Mammary epithelial cell (primary cell): ENCODE data around the gene PTPN23.

ENCODE experiments used
- EZH2 ChIP-seq: IDR thresholded peaks from 2 replicates; pipeline ENCODE4 v1.6.1; 2012; ENCODE audit warnings: low read length, inconsistent platforms, borderline replicate concordance
- TF ChIP-seq, protein P1 (sequence below), 2 donors: IDR thresholded peaks in 1 of 2; conservative IDR thresholded peaks in 1 of 2; 2 replicates each; pipeline ENCODE4 v1.5.1; 2011 to 2012; ENCODE audit warnings: inconsistent platforms in 2 of 2, low read length in 2 of 2, mild to moderate bottlenecking in 2 of 2, control low read depth in 1 of 2, low read depth in 1 of 2; ENCODE audit not compliant: insufficient read depth in 1 of 2; ENCODE audit errors: extremely low read depth in 1 of 2

DNA sequence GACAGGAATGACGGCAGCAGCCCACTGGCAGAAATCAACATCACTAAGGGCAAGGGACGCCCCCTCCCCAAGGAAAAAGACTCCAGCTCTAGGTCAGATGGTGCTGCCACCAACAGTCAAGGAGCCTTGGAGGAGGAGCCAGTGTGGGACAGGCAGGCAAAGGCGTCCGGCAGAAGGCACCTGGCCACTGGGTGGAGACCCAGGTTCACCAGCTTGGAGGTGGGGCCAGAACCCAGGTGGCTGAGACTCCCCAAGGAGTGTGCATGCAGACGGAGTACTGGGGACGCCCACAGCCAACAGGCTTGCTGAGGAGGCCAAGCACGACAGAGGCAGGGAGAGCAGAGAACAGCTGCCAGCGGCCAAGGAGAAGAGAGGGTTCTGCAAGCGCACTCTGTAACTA lies 35.2 kb downstream of the PTPN23 start:
- TF ChIP-seq, protein P1, sequence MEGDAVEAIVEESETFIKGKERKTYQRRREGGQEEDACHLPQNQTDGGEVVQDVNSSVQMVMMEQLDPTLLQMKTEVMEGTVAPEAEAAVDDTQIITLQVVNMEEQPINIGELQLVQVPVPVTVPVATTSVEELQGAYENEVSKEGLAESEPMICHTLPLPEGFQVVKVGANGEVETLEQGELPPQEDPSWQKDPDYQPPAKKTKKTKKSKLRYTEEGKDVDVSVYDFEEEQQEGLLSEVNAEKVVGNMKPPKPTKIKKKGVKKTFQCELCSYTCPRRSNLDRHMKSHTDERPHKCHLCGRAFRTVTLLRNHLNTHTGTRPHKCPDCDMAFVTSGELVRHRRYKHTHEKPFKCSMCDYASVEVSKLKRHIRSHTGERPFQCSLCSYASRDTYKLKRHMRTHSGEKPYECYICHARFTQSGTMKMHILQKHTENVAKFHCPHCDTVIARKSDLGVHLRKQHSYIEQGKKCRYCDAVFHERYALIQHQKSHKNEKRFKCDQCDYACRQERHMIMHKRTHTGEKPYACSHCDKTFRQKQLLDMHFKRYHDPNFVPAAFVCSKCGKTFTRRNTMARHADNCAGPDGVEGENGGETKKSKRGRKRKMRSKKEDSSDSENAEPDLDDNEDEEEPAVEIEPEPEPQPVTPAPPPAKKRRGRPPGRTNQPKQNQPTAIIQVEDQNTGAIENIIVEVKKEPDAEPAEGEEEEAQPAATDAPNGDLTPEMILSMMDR (conservative IDR thresholded peaks at IDR 0.05 in 1 of 2, IDR thresholded peaks at IDR 0.05 in 1 of 2; ENCODE audit: extremely low read depth in 1 of 2, insufficient read depth in 1 of 2, low read depth in 1 of 2, low read length in 2 of 2) = no peak
- no peak for TF ChIP-seq EZH2
